A549 (cell line): ENCODE measurements around the gene MAGI1.

Experiments used
- JUN ChIP-seq, 2 experiments: fragments of >200 bp; sonication (Bioruptor Twin); formaldehyde crosslinking; IDR thresholded peaks; 2 replicates in 1 of 2; 3 replicates in 1 of 2; pipeline ENCODE4 v1.6.1; 2016 to 2017
- POLR2A ChIP-seq: IDR thresholded peaks from 2 replicates; pipeline ENCODE4 v1.6.1; 2012; ENCODE audit warnings: mild to moderate bottlenecking, low read length
- RAD21 ChIP-seq, 2 experiments: fragments of >200 bp in 1 of 2; sonication (Bioruptor Twin) in 1 of 2; formaldehyde crosslinking in 1 of 2; IDR thresholded peaks in 1 of 2; conservative IDR thresholded peaks in 1 of 2; 2 replicates in 1 of 2; 3 replicates in 1 of 2; pipeline ENCODE4 v1.6.1; 2012 to 2018; ENCODE audit warnings: inconsistent platforms in 1 of 2
- RARB ChIP-seq: fragments of 250-450 bp; sonication (Bioruptor Pico); IDR thresholded peaks from 2 replicates; pipeline ENCODE4 v1.8.0; 2021; ENCODE audit warnings: mild to moderate bottlenecking, moderate library complexity
- TF ChIP-seq, protein P1 (sequence below): fragments of >200 bp; sonication (Bioruptor Twin); formaldehyde crosslinking; IDR thresholded peaks from 3 replicates; pipeline ENCODE4 v1.5.1; 2016
- TF ChIP-seq, protein P2 (sequence below): fragments of 200-600 bp; sonication (generic); IDR thresholded peaks from 2 replicates; pipeline ENCODE4 v1.6.1; 2016; ENCODE audit warnings: antibody characterized with exemption, mild to moderate bottlenecking, moderate library complexity
- TF ChIP-seq, protein P3 (sequence below): fragments of 450-650 bp; IDR thresholded peaks from 2 replicates; pipeline ENCODE4 v1.6.1; 2014; ENCODE audit warnings: antibody characterized with exemption
- TF ChIP-seq, protein P4 (sequence below): IDR thresholded peaks from 2 replicates; pipeline ENCODE4 v1.6.1; 2012
- TF ChIP-seq, protein P5 (sequence below): fragments of 250-450 bp; sonication (Bioruptor Pico); IDR thresholded peaks from 2 replicates; pipeline ENCODE4 v1.5.0; 2020; ENCODE audit warnings: low read depth, mild to moderate bottlenecking, moderate library complexity
- TF ChIP-seq, protein P6 (sequence below): fragments of 150-350 bp; IDR thresholded peaks from 2 replicates; pipeline ENCODE4 v1.6.1; 2014; ENCODE audit warnings: low read depth, mild to moderate bottlenecking, low read length

DNA sequence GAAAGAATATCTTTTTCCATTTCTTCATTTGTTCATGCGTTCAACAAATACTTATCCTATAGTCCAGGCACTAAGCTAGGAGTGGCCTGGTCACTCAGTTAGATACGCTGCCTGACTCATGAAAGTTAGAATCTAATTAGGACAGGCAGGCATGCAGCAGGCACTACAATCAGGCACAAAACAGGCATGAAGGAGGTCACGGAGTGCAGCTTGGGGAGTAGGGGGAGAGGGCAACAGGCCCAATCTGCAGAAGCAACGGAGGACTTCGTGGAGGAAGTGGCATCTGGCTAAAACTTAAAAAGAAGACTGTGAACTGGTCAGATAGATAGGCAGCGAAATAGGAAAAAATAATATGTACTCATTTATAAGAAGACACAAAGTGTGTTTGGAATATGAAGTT lies 420.9 kb downstream of the MAGI1 start:
- TF ChIP-seq RARB (CRISPR knock-in tag): no peak
- TF ChIP-seq, protein P1, sequence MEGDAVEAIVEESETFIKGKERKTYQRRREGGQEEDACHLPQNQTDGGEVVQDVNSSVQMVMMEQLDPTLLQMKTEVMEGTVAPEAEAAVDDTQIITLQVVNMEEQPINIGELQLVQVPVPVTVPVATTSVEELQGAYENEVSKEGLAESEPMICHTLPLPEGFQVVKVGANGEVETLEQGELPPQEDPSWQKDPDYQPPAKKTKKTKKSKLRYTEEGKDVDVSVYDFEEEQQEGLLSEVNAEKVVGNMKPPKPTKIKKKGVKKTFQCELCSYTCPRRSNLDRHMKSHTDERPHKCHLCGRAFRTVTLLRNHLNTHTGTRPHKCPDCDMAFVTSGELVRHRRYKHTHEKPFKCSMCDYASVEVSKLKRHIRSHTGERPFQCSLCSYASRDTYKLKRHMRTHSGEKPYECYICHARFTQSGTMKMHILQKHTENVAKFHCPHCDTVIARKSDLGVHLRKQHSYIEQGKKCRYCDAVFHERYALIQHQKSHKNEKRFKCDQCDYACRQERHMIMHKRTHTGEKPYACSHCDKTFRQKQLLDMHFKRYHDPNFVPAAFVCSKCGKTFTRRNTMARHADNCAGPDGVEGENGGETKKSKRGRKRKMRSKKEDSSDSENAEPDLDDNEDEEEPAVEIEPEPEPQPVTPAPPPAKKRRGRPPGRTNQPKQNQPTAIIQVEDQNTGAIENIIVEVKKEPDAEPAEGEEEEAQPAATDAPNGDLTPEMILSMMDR: no peak
- TF ChIP-seq, protein P2, sequence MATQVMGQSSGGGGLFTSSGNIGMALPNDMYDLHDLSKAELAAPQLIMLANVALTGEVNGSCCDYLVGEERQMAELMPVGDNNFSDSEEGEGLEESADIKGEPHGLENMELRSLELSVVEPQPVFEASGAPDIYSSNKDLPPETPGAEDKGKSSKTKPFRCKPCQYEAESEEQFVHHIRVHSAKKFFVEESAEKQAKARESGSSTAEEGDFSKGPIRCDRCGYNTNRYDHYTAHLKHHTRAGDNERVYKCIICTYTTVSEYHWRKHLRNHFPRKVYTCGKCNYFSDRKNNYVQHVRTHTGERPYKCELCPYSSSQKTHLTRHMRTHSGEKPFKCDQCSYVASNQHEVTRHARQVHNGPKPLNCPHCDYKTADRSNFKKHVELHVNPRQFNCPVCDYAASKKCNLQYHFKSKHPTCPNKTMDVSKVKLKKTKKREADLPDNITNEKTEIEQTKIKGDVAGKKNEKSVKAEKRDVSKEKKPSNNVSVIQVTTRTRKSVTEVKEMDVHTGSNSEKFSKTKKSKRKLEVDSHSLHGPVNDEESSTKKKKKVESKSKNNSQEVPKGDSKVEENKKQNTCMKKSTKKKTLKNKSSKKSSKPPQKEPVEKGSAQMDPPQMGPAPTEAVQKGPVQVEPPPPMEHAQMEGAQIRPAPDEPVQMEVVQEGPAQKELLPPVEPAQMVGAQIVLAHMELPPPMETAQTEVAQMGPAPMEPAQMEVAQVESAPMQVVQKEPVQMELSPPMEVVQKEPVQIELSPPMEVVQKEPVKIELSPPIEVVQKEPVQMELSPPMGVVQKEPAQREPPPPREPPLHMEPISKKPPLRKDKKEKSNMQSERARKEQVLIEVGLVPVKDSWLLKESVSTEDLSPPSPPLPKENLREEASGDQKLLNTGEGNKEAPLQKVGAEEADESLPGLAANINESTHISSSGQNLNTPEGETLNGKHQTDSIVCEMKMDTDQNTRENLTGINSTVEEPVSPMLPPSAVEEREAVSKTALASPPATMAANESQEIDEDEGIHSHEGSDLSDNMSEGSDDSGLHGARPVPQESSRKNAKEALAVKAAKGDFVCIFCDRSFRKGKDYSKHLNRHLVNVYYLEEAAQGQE: no peak
- TF ChIP-seq, protein P3, sequence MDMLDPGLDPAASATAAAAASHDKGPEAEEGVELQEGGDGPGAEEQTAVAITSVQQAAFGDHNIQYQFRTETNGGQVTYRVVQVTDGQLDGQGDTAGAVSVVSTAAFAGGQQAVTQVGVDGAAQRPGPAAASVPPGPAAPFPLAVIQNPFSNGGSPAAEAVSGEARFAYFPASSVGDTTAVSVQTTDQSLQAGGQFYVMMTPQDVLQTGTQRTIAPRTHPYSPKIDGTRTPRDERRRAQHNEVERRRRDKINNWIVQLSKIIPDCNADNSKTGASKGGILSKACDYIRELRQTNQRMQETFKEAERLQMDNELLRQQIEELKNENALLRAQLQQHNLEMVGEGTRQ: no peak
- no peak for TF ChIP-seq RAD21 (conservative IDR thresholded peaks at IDR 0.05 in 1 of 2, IDR thresholded peaks at IDR 0.05 in 1 of 2)
- TF ChIP-seq POLR2A: no peak
- no peak for TF ChIP-seq JUN (IDR thresholded peaks at IDR 0.05)
- TF ChIP-seq, protein P4, sequence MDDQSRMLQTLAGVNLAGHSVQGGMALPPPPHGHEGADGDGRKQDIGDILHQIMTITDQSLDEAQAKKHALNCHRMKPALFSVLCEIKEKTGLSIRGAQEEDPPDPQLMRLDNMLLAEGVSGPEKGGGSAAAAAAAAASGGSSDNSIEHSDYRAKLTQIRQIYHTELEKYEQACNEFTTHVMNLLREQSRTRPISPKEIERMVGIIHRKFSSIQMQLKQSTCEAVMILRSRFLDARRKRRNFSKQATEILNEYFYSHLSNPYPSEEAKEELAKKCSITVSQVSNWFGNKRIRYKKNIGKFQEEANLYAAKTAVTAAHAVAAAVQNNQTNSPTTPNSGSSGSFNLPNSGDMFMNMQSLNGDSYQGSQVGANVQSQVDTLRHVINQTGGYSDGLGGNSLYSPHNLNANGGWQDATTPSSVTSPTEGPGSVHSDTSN: no peak
- TF ChIP-seq, protein P5, sequence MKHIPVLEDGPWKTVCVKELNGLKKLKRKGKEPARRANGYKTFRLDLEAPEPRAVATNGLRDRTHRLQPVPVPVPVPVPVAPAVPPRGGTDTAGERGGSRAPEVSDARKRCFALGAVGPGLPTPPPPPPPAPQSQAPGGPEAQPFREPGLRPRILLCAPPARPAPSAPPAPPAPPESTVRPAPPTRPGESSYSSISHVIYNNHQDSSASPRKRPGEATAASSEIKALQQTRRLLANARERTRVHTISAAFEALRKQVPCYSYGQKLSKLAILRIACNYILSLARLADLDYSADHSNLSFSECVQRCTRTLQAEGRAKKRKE (CRISPR knock-in tag): no peak
- TF ChIP-seq, protein P6, sequence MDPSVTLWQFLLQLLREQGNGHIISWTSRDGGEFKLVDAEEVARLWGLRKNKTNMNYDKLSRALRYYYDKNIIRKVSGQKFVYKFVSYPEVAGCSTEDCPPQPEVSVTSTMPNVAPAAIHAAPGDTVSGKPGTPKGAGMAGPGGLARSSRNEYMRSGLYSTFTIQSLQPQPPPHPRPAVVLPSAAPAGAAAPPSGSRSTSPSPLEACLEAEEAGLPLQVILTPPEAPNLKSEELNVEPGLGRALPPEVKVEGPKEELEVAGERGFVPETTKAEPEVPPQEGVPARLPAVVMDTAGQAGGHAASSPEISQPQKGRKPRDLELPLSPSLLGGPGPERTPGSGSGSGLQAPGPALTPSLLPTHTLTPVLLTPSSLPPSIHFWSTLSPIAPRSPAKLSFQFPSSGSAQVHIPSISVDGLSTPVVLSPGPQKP: no peak
